Vagina (tissue), 2 donors: ENCODE data around the gene SULT4A1.

Experiments used
- CTCF ChIP-seq, 3 experiments: fragments of 450-650 bp in 2 of 3; fragments of 200-600 bp in 1 of 3; sonication (generic) in 1 of 3; IDR thresholded peaks; one replicate each; pipeline ENCODE4 v1.5.1; 2017 to 2019; ENCODE audit warnings: antibody characterized with exemption in 3 of 3, mild to moderate bottlenecking in 2 of 3, moderate library complexity in 2 of 3
- POLR2A ChIP-seq, 2 donors: fragments of 450-650 bp; IDR thresholded peaks; one replicate each; pipeline ENCODE4 v1.6.1; 2017; ENCODE audit warnings: antibody characterized with exemption in 2 of 2, mild to moderate bottlenecking in 2 of 2, moderate library complexity in 2 of 2
- POLR2AphosphoS5 ChIP-seq, 2 donors: sonication (generic); formaldehyde crosslinking; IDR thresholded peaks; one replicate each; pipeline ENCODE4 v1.9.0; 2017; ENCODE audit warnings: antibody characterized with exemption in 2 of 2, mild to moderate bottlenecking in 2 of 2, low read depth in 1 of 2; ENCODE audit not compliant: insufficient read depth in 1 of 2

GRCh38 chr22:43819931-43820640 is 42.2 kb downstream of the SULT4A1 start:
- TF ChIP-seq CTCF (IDR thresholded peaks at IDR 0.05), result no peak
- TF ChIP-seq POLR2A (IDR thresholded peaks at IDR 0.05), result no peak
- TF ChIP-seq POLR2AphosphoS5 (IDR thresholded peaks at IDR 0.05; ENCODE audit: insufficient read depth in 1 of 2, low read depth in 1 of 2), result no peak
